Colonic mucosa (tissue), 4 donors: ENCODE results near the gene MACIR. TPM values are rescaled to one million over a fixed set of nuclear protein-coding genes. Genes with fewer than 3 reads are reported as not detected.

Source experiments
- DNase-seq: peaks from one replicate; pipeline ENCODE4 v3.0.0-alpha.2; 2020
- H3K27ac ChIP-seq: fragments of 200-600 bp; one replicate; pipeline ENCODE4 v1.8.0; 2021
- H3K27me3 ChIP-seq: fragments of 200-600 bp; one replicate; pipeline ENCODE4 v1.8.0; 2021
- H3K36me3 ChIP-seq: fragments of 200-600 bp; one replicate; pipeline ENCODE4 v1.8.0; 2021
- H3K4me1 ChIP-seq: fragments of 200-600 bp; one replicate; pipeline ENCODE4 v1.8.0; 2021; ENCODE audit warnings: mild to moderate bottlenecking
- H3K4me3 ChIP-seq: fragments of 200-600 bp; one replicate; pipeline ENCODE4 v1.8.0; 2021
- H3K9ac ChIP-seq, 2 donors: one replicate each; pipeline ENCODE4 v1.7.0; 2013; ENCODE audit warnings: control low read depth in 2 of 2, low read depth in 2 of 2, low read length in 2 of 2
- H3K9me3 ChIP-seq: fragments of 200-600 bp; one replicate; pipeline ENCODE4 v1.8.0; 2021
- CTCF ChIP-seq: fragments of 200-600 bp; IDR thresholded peaks from one replicate; pipeline ENCODE4 v1.8.0; 2022; ENCODE audit warnings: antibody characterized with exemption, mild to moderate bottlenecking
- intact Hi-C: fragments of 100-400 bp; cut with DNase I; formaldehyde crosslinking; loops from one replicate; pipeline ENCODE4 v1.14.1; 2022
- total RNA-seq, 2 donors: library from RNA; stranded (reverse); fragmentation: NEBNext Ultra II Directional in 1 of 2; extraction: Animal tissue kit (Norgen Biotek cat#: 25700) in 1 of 2; gene quantifications; one replicate each; pipeline ENCODE4 v1.2.1, GENCODE V29; 2021
- donor health status: healthy.
- donor health status: DM: no; HTN: no; CAD: no.
- donor health status: DM: no; HTN: no; CAD: no.

Gene MACIR
- total RNA-seq, 2 donors from 2014 or later, result 48.2 to 53.1 TPM

GRCh38 chr5:103308774-103309173 lies 50.2 kb downstream of the MACIR start:
- no peaks in the 10 kb centered on the region for H3K27me3 ChIP-seq
- H3K9ac ChIP-seq, result no peak overlapping the region
- H3K9me3 ChIP-seq, result no peaks in the 10 kb centered on the region
- DNase-seq, result no peak
- intact Hi-C loops, result no loop called here
- no peak for TF ChIP-seq CTCF
- no peaks in the 10 kb centered on the region for H3K36me3 ChIP-seq
- no peak overlapping the region for H3K27ac ChIP-seq
- H3K4me3 ChIP-seq, result no peak overlapping the region
- H3K4me1 ChIP-seq, result no peaks in the 10 kb centered on the region

GRCh38 chr5:103313056-103313455 lies 54.5 kb downstream of the MACIR start:
- Histone ChIP-seq H3K4me3 (no peak overlapping the region), H3K27ac (no peak overlapping the region), H3K27me3 (no peaks in the 10 kb centered on the region), H3K4me1 (no peaks in the 10 kb centered on the region), H3K9ac (no peak overlapping the region), H3K36me3 (no peaks in the 10 kb centered on the region), H3K9me3 (no peaks in the 10 kb centered on the region)
- no peak for TF ChIP-seq CTCF
- DNase-seq, result no peak
- intact Hi-C loops, result no loop called here

- H3K9ac ChIP-seq, result no peak overlapping the region
- no peaks in the 10 kb centered on the region for H3K27me3 ChIP-seq
- no peak for DNase-seq
- no peak overlapping the region for H3K27ac ChIP-seq
- H3K36me3 ChIP-seq, result no peaks in the 10 kb centered on the region
- H3K9me3 ChIP-seq, result no peaks in the 10 kb centered on the region
- intact Hi-C loops, result no loop called here
- H3K4me1 ChIP-seq, result no peaks in the 10 kb centered on the region
- no peak overlapping the region for H3K4me3 ChIP-seq
- TF ChIP-seq CTCF, result no peak
Measured at GRCh38 chr5:103315455-103315854, 56.9 kb downstream of the MACIR start.

GRCh38 chr5:103327451-103327850 lies 68.9 kb downstream of the MACIR start:
- Histone ChIP-seq H3K4me3 (no peak overlapping the region), H3K9me3 (no peaks in the 10 kb centered on the region), H3K27me3 (no peaks in the 10 kb centered on the region), H3K27ac (no peak overlapping the region), H3K9ac (no peak overlapping the region), H3K4me1 (no peaks in the 10 kb centered on the region), H3K36me3 (no peaks in the 10 kb centered on the region)
- DNase-seq, result no peak
- intact Hi-C loops, result no loop called here
- TF ChIP-seq CTCF, result no peak

GRCh38 chr5:103327893-103328292 lies 69.3 kb downstream of the MACIR start:
- no peak overlapping the region for H3K27ac ChIP-seq
- H3K9ac ChIP-seq, result no peak overlapping the region
- H3K27me3 ChIP-seq, result no peaks in the 10 kb centered on the region
- no peaks in the 10 kb centered on the region for H3K36me3 ChIP-seq
- intact Hi-C loops, result no loop called here
- H3K4me3 ChIP-seq, result no peak overlapping the region
- DNase-seq, result no peak
- no peaks in the 10 kb centered on the region for H3K9me3 ChIP-seq
- H3K4me1 ChIP-seq, result no peaks in the 10 kb centered on the region
- TF ChIP-seq CTCF, result no peak

Other genes with a start within 250 kb of the MACIR start
- gene GIN1, start 138.6 kb upstream of the MACIR start, total RNA-seq, result 1 to 10 TPM; 5.9 to 8.0 TPM
- gene PPIP5K2, start 138.5 kb upstream of the MACIR start, total RNA-seq, result 10 to 100 TPM; 58.7 to 79.3 TPM